Measurements from ENCODE around the gene ATP9A.

Gene ATP9A

DNA sequence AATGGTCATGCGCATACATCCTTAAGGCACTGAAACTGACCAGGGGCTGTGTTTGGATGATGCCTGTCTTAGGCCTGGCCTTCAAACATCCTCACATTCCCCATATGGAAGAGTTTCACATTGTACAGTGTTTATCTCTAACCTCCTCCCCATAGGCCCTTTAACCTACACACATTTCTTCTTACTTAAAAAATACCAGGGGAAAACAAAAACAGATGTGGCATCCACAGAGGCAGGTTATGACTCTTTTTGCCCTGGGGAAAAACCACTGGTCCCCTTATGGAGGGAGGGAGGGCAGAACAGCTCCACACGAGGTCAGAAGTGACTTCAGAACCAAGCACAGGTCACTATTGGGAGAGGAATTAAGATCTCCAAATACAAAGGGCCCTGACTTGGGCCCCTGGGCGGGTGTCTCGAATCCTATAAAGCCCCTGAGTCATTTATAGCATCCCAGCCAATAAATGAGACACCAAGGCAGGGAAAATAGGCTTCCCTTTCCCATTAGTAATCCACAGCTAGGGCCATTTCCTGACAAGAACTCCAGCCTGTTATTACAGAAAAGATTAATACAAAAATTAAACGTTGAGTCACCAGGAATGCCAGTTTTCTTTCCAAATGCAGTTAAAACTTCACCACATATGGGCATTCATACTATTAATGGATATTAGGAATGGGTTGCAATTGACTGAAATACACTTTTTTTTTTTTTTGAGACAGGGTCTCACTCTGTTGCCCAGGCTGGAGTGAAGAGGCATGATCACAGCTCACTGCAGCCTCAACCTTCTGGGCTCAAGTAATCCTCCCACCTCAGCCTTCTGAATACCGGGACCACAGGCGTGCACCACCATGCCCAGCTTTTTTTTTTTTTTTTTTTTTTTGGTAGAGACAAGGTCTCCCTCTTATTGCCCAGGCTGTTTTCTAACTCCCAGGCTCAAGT is 107.2 kb downstream of the ATP9A start:
- no peak for TF ChIP-seq FOXP2 (optimal IDR thresholded peaks at IDR 0.05; ENCODE audit: borderline replicate concordance, extremely low read depth, extremely low read length, insufficient read depth)

- no peak for TF ChIP-seq FOXP2 (optimal IDR thresholded peaks at IDR 0.05; ENCODE audit: borderline replicate concordance, extremely low read depth, extremely low read length, insufficient read depth)
- no peak for TF ChIP-seq POLR2AphosphoS5 (IDR thresholded peaks at IDR 0.05; ENCODE audit: low read depth, low read length)
- no peak for TF ChIP-seq SIN3A (IDR thresholded peaks at IDR 0.05; ENCODE audit: borderline replicate concordance, insufficient read depth, low read length)
- TF ChIP-seq TAF1 (IDR thresholded peaks at IDR 0.05; ENCODE audit: borderline replicate concordance, insufficient read depth, low read length) = no peak
- TF ChIP-seq, protein P1, sequence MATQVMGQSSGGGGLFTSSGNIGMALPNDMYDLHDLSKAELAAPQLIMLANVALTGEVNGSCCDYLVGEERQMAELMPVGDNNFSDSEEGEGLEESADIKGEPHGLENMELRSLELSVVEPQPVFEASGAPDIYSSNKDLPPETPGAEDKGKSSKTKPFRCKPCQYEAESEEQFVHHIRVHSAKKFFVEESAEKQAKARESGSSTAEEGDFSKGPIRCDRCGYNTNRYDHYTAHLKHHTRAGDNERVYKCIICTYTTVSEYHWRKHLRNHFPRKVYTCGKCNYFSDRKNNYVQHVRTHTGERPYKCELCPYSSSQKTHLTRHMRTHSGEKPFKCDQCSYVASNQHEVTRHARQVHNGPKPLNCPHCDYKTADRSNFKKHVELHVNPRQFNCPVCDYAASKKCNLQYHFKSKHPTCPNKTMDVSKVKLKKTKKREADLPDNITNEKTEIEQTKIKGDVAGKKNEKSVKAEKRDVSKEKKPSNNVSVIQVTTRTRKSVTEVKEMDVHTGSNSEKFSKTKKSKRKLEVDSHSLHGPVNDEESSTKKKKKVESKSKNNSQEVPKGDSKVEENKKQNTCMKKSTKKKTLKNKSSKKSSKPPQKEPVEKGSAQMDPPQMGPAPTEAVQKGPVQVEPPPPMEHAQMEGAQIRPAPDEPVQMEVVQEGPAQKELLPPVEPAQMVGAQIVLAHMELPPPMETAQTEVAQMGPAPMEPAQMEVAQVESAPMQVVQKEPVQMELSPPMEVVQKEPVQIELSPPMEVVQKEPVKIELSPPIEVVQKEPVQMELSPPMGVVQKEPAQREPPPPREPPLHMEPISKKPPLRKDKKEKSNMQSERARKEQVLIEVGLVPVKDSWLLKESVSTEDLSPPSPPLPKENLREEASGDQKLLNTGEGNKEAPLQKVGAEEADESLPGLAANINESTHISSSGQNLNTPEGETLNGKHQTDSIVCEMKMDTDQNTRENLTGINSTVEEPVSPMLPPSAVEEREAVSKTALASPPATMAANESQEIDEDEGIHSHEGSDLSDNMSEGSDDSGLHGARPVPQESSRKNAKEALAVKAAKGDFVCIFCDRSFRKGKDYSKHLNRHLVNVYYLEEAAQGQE (IDR thresholded peaks at IDR 0.05; ENCODE audit: insufficient read depth in 1 of 2, low read depth in 2 of 2, low read length in 2 of 2) = no peak
Measured at GRCh38 chr20:51659491-51660050, 108.6 kb downstream of the ATP9A start.

DNA sequence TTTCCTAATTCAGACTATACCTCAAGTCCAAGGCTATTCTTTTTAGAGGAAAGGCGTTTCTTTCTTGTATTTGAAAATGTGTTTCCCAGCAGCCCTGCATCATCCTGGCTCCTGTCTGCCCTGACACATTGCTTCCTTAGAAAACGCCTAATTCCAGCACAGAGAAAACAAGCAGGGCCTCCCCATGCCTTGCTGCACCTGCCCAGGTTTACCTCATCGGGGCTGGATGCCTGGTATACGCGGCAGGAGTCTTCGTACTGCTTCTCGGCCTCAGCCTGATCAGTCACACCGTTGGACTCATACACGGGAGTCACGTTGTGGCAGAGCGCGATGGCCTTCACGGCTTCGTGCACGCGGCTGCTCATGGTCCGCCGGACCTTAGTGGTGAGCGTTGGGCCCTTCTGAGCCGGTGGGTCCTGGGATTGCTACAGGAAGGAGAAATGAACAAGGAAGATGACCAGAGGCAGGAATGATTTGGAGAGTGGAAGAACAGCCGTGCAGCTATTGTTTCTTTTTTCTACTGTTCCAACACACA is 111.4 kb downstream of the ATP9A start:
- no peak for TF ChIP-seq POLR2AphosphoS5 (IDR thresholded peaks at IDR 0.05; ENCODE audit: low read depth, low read length)
- TF ChIP-seq SIN3A (IDR thresholded peaks at IDR 0.05; ENCODE audit: borderline replicate concordance, insufficient read depth, low read length) = no peak
- no peak for TF ChIP-seq TAF1 (IDR thresholded peaks at IDR 0.05; ENCODE audit: borderline replicate concordance, insufficient read depth, low read length)
- TF ChIP-seq, protein P1 (IDR thresholded peaks at IDR 0.05; ENCODE audit: insufficient read depth in 1 of 2, low read depth in 2 of 2, low read length in 2 of 2) = no peak
- TF ChIP-seq FOXP2 (optimal IDR thresholded peaks at IDR 0.05; ENCODE audit: borderline replicate concordance, extremely low read depth, extremely low read length, insufficient read depth) = no peak

DNA sequence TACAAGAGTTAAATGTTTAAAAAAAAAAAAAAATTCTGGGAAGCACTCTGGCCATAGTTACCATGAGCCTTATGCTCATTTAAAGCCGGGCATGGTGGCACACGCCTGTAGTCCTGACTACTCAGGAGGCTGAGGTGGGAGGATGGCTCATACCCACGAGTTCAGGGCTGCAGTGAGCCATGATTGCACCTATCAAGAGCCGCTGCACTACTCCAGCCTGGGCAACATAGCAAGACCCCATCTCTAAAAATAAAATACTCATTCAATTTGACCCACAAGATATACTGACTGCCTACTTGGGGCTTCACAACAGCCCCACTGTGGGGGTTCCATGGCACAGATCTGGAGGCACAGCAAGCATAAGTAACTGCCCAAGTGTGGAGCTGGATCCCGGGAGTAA is 113.7 kb downstream of the ATP9A start:
- TF ChIP-seq, protein P1 (IDR thresholded peaks at IDR 0.05; ENCODE audit: insufficient read depth in 1 of 2, low read depth in 2 of 2, low read length in 2 of 2) = no peak
- TF ChIP-seq FOXP2 (optimal IDR thresholded peaks at IDR 0.05; ENCODE audit: borderline replicate concordance, extremely low read depth, extremely low read length, insufficient read depth) (no peak), TAF1 (IDR thresholded peaks at IDR 0.05; ENCODE audit: borderline replicate concordance, insufficient read depth, low read length) (no peak), SIN3A (IDR thresholded peaks at IDR 0.05; ENCODE audit: borderline replicate concordance, insufficient read depth, low read length) (no peak), POLR2AphosphoS5 (IDR thresholded peaks at IDR 0.05; ENCODE audit: low read depth, low read length) (no peak)

DNA sequence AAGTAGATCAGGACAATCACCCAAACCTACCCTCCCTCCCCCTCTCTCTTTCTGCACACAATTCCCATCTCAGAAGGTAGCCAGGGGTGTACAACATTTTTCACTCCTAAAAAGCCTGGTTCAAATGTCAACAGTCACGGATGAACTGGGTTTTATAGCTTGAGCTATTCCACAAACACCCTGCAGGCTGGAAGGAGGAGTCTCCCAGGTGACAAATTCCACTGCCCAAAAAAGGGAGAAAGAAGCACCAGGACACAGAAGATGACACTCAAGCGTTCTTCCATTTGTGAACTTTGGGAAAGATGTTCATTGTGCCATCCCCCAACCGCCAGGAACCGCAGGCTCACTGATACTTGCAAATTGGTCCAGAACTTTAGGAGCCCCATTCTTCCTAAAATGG is 114.1 kb downstream of the ATP9A start:
- TF ChIP-seq POLR2AphosphoS5 (IDR thresholded peaks at IDR 0.05; ENCODE audit: low read depth, low read length) (no peak), FOXP2 (optimal IDR thresholded peaks at IDR 0.05; ENCODE audit: borderline replicate concordance, extremely low read depth, extremely low read length, insufficient read depth) (no peak), TAF1 (IDR thresholded peaks at IDR 0.05; ENCODE audit: borderline replicate concordance, insufficient read depth, low read length) (no peak), SIN3A (IDR thresholded peaks at IDR 0.05; ENCODE audit: borderline replicate concordance, insufficient read depth, low read length) (no peak)
- TF ChIP-seq, protein P1 (IDR thresholded peaks at IDR 0.05; ENCODE audit: insufficient read depth in 1 of 2, low read depth in 2 of 2, low read length in 2 of 2) = no peak

All from PFSK-1 (cell line).